Ovary (tissue), 9 donors: ENCODE measurements around the gene TECPR2. TPM values are rescaled to one million over a fixed set of nuclear protein-coding genes. Genes with fewer than 3 reads are reported as not detected.

Experiments used
- DNase-seq, 5 donors: peaks; one replicate each; pipeline ENCODE4 v3.0.0-alpha.2; 2019 to 2020
- H3K27ac ChIP-seq, 2 donors: fragments of 200-600 bp; one replicate each; pipeline versions ENCODE4 v1.5.1 to v1.8.0; 2019 to 2022
- H3K27me3 ChIP-seq: fragments of 200-600 bp; one replicate; pipeline ENCODE4 v1.8.0; 2022
- H3K36me3 ChIP-seq: fragments of 200-600 bp; sonication (generic); one replicate; pipeline ENCODE4 v1.5.1; 2019
- H3K4me1 ChIP-seq: one replicate; pipeline ENCODE4 v1.8.1; 2013; ENCODE audit warnings: mild to moderate bottlenecking, moderate library complexity; ENCODE audit not compliant: insufficient read depth
- H3K4me3 ChIP-seq: fragments of 200-600 bp; sonication (generic); one replicate; pipeline ENCODE4 v1.5.1; 2017
- H3K9me3 ChIP-seq, 2 donors: fragments of 200-600 bp in 1 of 2; sonication (generic) in 1 of 2; one replicate each; pipeline versions ENCODE4 v1.5.1 to v1.8.1; 2013 to 2019; ENCODE audit warnings: mild to moderate bottlenecking in 1 of 2, moderate library complexity in 1 of 2
- CTCF ChIP-seq, 3 donors: fragments of 450-650 bp in 2 of 3; fragments of 200-600 bp in 1 of 3; IDR thresholded peaks; one replicate each; pipeline versions ENCODE4 v1.5.1 to v1.8.0; 2016 to 2022; ENCODE audit warnings: antibody characterized with exemption in 3 of 3, mild to moderate bottlenecking in 1 of 3
- EP300 ChIP-seq: sonication (generic); formaldehyde crosslinking; IDR thresholded peaks from one replicate; pipeline ENCODE4 v1.6.1; 2017; ENCODE audit warnings: antibody characterized with exemption
- POLR2A ChIP-seq: fragments of 450-650 bp; IDR thresholded peaks from one replicate; pipeline ENCODE4 v1.6.1; 2017; ENCODE audit warnings: antibody characterized with exemption, mild to moderate bottlenecking, moderate library complexity
- WGBS, 3 donors: extraction: QIAGEN DNeasy Blood & Tissue Kit in 1 of 3; methylation state at CpG; one replicate each; pipeline versions ENCODE4 v1.1.5 to v1.1.7; 2013 to 2017; 5-methylcytosine and 5-hydroxymethylcytosine counted together
- intact Hi-C, 4 donors: fragments of 100-400 bp; cut with DNase I; formaldehyde crosslinking; loops; one replicate each; pipeline versions ENCODE4 v1.11.0 to v1.15.1; 2022 to 2023
- polyA plus RNA-seq, 2 donors: library from polyadenylated mRNA; stranded (reverse); fragments of 200-250 nt in 1 of 2; fragments of 350-450 nt in 1 of 2; fragmentation: Illumina TruSeq in 1 of 2; extraction: RNeasy Lipid Tissue Mini Kit (QIAGEN cat#74804) in 1 of 2; gene quantifications; one replicate each; pipeline ENCODE4 v1.2.3, GENCODE V29; 2013 to 2014
- total RNA-seq, 7 donors: library from RNA; depleted of rRNA in 2 of 7; stranded (reverse); fragments of >200 nt in 2 of 7; fragmentation: NEBNext Ultra II Directional in 3 of 7; extraction: Animal tissue kit (Norgen Biotek cat#: 25700) in 3 of 7; gene quantifications; one replicate each; pipeline versions ENCODE4 v1.1.0 to v1.2.4, GENCODE V29; 2016 to 2023
- donor health status: DM: no; HTN: no; CAD: no; lungs with moderate emphysema.
- donor health status: DM: no; HTN: no; CAD: no.
- donor health status: Bipolar disorder and iron deficiency.
- donor health status: DM: yes; HTN: yes; CAD: no.
- donor health status: DM: no; HTN: no; CAD: no.
- donor health status: DM: yes; HTN: yes; CAD: no.

TECPR2 gene
- total and polyA plus RNA-seq, 9 donors = 8.6 to 29.3 (median 25.8) TPM

- no peaks in the 10 kb centered on the region for H3K36me3 ChIP-seq
- intact Hi-C loops = no loop called here
- DNase-seq = no peak
Measured at GRCh38 chr14:102418169-102418852, 55.6 kb downstream of the TECPR2 start.

GRCh38 chr14:102418853-102419240, 56.1 kb downstream of the TECPR2 start:
- TF ChIP-seq EP300 (no peak), POLR2A (no peak), CTCF (IDR thresholded peaks at IDR 0.05) (no peak)
- no peaks in the 10 kb centered on the region for H3K9me3 ChIP-seq
- no peak for DNase-seq
- WGBS, 3 donors = 87 to 90% (median 88%) methylated on average over 14 of the region's 14 CpGs
- intact Hi-C loops = no loop called here
- H3K4me3 ChIP-seq = no peak overlapping the region
- no peak overlapping the region for H3K27ac ChIP-seq
- no peaks in the 10 kb centered on the region for H3K4me1 ChIP-seq
- H3K27me3 ChIP-seq = no peaks in the 10 kb centered on the region
- H3K36me3 ChIP-seq = no peaks in the 10 kb centered on the region

More at GRCh38 chr14:102418169-102418852, 55.6 kb downstream of the TECPR2 start:
- Histone ChIP-seq H3K27ac (no peak overlapping the region), H3K4me3 (no peak overlapping the region), H3K4me1 (no peaks in the 10 kb centered on the region), H3K27me3 (no peaks in the 10 kb centered on the region), H3K9me3 (no peaks in the 10 kb centered on the region)
- TF ChIP-seq EP300 (no peak), POLR2A (no peak), CTCF (IDR thresholded peaks at IDR 0.05) (no peak)
- WGBS, 3 donors = 85 to 89% (median 89%) methylated on average over 14 of the region's 14 CpGs

DNA sequence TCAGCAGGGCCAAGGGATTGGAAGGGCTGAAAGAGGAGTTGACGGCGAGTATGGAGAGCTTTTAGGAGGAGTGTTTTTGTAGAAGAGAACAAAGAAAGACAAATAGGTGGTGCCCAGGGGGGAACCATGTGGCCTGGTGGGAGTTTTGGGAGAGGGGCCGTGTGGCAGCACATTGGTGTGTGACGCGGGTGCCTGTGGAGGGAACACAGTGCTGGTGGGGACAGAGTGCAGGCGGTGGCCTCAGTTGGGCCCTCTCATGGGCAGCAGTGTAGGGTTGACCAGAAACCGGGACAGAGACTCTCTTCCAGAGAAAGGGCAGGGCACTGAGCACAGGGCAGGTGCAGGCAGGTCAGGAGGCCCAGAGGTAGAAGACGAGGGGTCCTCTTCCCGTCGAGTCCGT, 56.5 kb downstream of the TECPR2 start:
- 93 to 95% (median 94%) methylated on average over 11 of the region's 11 CpGs for WGBS, 3 donors
- Histone ChIP-seq H3K9me3 (no peaks in the 10 kb centered on the region), H3K4me1 (no peaks in the 10 kb centered on the region), H3K4me3 (no peak overlapping the region), H3K36me3 (no peaks in the 10 kb centered on the region), H3K27me3 (no peaks in the 10 kb centered on the region), H3K27ac (no peak overlapping the region)
- TF ChIP-seq POLR2A (no peak), CTCF (IDR thresholded peaks at IDR 0.05) (no peak), EP300 (no peak)
- no peak for DNase-seq
- intact Hi-C loops = no loop called here

DNA sequence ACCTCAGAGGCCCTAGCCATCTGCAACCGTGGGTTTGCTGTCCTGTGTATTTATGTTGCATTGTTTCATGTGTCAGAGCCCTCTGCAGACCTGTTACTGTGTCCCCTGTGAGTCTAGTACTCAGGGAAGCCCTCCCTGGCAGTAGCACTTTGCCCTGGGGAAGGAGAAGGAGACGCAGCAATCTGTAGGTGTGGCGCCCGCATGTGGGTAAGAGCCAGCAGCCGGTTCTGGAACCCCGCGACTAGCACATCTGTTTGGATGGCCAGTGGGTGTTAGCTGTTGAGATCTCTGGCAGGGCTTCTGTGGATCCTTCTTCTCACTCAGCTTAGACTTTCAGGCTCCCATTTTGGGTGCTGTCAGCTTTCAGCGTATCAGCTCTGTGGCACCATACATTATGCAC, 57.0 kb downstream of the TECPR2 start:
- no peak overlapping the region for H3K27ac ChIP-seq
- H3K4me1 ChIP-seq = no peaks in the 10 kb centered on the region
- no peaks in the 10 kb centered on the region for H3K36me3 ChIP-seq
- H3K4me3 ChIP-seq = no peak overlapping the region
- H3K9me3 ChIP-seq = no peaks in the 10 kb centered on the region
- no peaks in the 10 kb centered on the region for H3K27me3 ChIP-seq
- TF ChIP-seq EP300 = no peak
- no peak for TF ChIP-seq POLR2A
- no peak for TF ChIP-seq CTCF (IDR thresholded peaks at IDR 0.05)
- intact Hi-C loops = no loop called here
- no peak for DNase-seq
- 89 to 92% (median 91%) methylated on average over 8 of the region's 8 CpGs for WGBS, 3 donors
